IMR-90 (cell line): ENCODE measurements around the gene OR2T29. TPM values are rescaled to one million over a fixed set of nuclear protein-coding genes. Genes with fewer than 3 reads are reported as not detected.

Experiments used
- ATAC-seq: fragments of 200-7000 bp; cut with Tn5 transposase; 2 replicates; pipeline ENCODE4 v1.9.1; 2020; ENCODE audit warnings: low read depth, mild to moderate bottlenecking, moderate library complexity
- BruUV-seq: library from RNA; stranded (reverse); fragments of 400-500 nt; replicated peaks from 2 replicates; lab custom pipeline; 2021; lab: Mats Ljungman, UMichigan
- CTCF ChIA-PET: fragments of 300-600 bp; formaldehyde crosslinking; extraction: SDS; loops from one replicate; lab custom pipeline; 2021; ENCODE audit warnings: antibody characterized with exemption; lab: Yijun Ruan, JAX
- POLR2A ChIA-PET: fragments of 300-600 bp; sonication (Branson Sonifier 250); formaldehyde crosslinking; loops from one replicate; lab custom pipeline; 2022; ENCODE audit warnings: antibody characterized with exemption; ENCODE audit not compliant: unreplicated experiment; lab: Charles Lee
- DNase-seq: peaks from one replicate; pipeline ENCODE4 v3.0.0; 2013
- H2AFZ ChIP-seq: replicated peaks from 2 replicates; pipeline ENCODE3; 2013; ENCODE audit warnings: low read length, mild to moderate bottlenecking; ENCODE audit not compliant: poor library complexity
- H2AK5ac ChIP-seq: 2 replicates; pipeline ENCODE4 v1.6.1; 2013; ENCODE audit warnings: low read depth, low read length, inconsistent platforms
- H2AK9ac ChIP-seq: replicated peaks from 2 replicates; pipeline ENCODE3; 2013; ENCODE audit warnings: mild to moderate bottlenecking, low read depth, low read length, moderate library complexity; ENCODE audit not compliant: poor library complexity
- H2BK120ac ChIP-seq: 2 replicates; pipeline ENCODE4 v1.6.1; 2013; ENCODE audit warnings: low read depth, low read length, inconsistent platforms
- H2BK15ac ChIP-seq: 3 replicates; pipeline ENCODE4 v1.6.1; 2013; ENCODE audit warnings: low read depth, low read length, inconsistent platforms
- H2BK20ac ChIP-seq: 2 replicates; pipeline ENCODE4 v1.6.1; 2013; ENCODE audit warnings: low read depth, mild to moderate bottlenecking, inconsistent platforms, low read length, moderate library complexity
- H2BK5ac ChIP-seq: 2 replicates; pipeline ENCODE4 v1.6.1; 2013; ENCODE audit warnings: mild to moderate bottlenecking, low read depth, low read length, inconsistent platforms; ENCODE audit not compliant: poor library complexity, severe bottlenecking
- H3K14ac ChIP-seq: replicated peaks from 2 replicates; pipeline ENCODE4 v1.6.1; 2013; ENCODE audit warnings: low read depth, low read length, inconsistent platforms
- H3K18ac ChIP-seq: 2 replicates; pipeline ENCODE4 v1.6.1; 2013; ENCODE audit warnings: low read depth, low read length, control low read depth
- H3K23ac ChIP-seq: 2 replicates; pipeline ENCODE4 v1.6.1; 2013; ENCODE audit warnings: low read depth, low read length, inconsistent platforms
- H3K27ac ChIP-seq: 2 replicates; pipeline ENCODE4 v1.5.1; 2013; ENCODE audit warnings: mild to moderate bottlenecking, control low read depth, low read length; ENCODE audit not compliant: insufficient read depth
- H3K27me3 ChIP-seq: 2 replicates; pipeline ENCODE4 v1.6.1; 2013; ENCODE audit warnings: low read length; ENCODE audit not compliant: control insufficient read depth, insufficient read depth
- H3K36me3 ChIP-seq: 2 replicates; pipeline ENCODE4 v1.6.1; 2013; ENCODE audit warnings: low read length, mixed read lengths; ENCODE audit not compliant: control insufficient read depth, insufficient read depth
- H3K4ac ChIP-seq: 2 replicates; pipeline ENCODE4 v1.6.1; 2013; ENCODE audit warnings: low read depth, low read length, inconsistent platforms
- H3K4me1 ChIP-seq: 2 replicates; pipeline ENCODE4 v1.6.1; 2013; ENCODE audit warnings: low read length, mixed read lengths; ENCODE audit not compliant: control insufficient read depth, insufficient read depth
- H3K4me2 ChIP-seq: 2 replicates; pipeline ENCODE4 v1.6.1; 2013; ENCODE audit warnings: low read depth, mild to moderate bottlenecking, control low read depth, low read length, moderate library complexity
- H3K4me3 ChIP-seq: 2 replicates; pipeline ENCODE4 v1.5.1; 2013; ENCODE audit warnings: low read depth, mild to moderate bottlenecking, control low read depth, low read length, moderate library complexity; ENCODE audit not compliant: insufficient read depth
- H3K56ac ChIP-seq: 2 replicates; pipeline ENCODE4 v1.6.1; 2013; ENCODE audit warnings: low read length, inconsistent platforms; ENCODE audit not compliant: insufficient read depth; ENCODE audit errors: extremely low read depth
- H3K79me1 ChIP-seq, 2 experiments: 2 replicates each; pipeline ENCODE4 v1.6.1; 2013; ENCODE audit warnings: low read length in 2 of 2, inconsistent platforms in 1 of 2, low read depth in 1 of 2
- H3K9ac ChIP-seq: 2 replicates; pipeline ENCODE4 v1.6.1; 2013; ENCODE audit warnings: low read depth, low read length, control low read depth
- H3K9me1 ChIP-seq: 2 replicates; pipeline ENCODE4 v1.6.1; 2013; ENCODE audit warnings: low read length, inconsistent platforms; ENCODE audit not compliant: insufficient read depth
- H3K9me3 ChIP-seq: 2 replicates; pipeline ENCODE4 v1.6.1; 2013; ENCODE audit warnings: low read length; ENCODE audit not compliant: control insufficient read depth, insufficient read depth
- H4K20me1 ChIP-seq: 2 replicates; pipeline ENCODE4 v1.6.1; 2013; ENCODE audit warnings: low read length, inconsistent platforms; ENCODE audit not compliant: insufficient read depth
- H4K5ac ChIP-seq: 2 replicates; pipeline ENCODE4 v1.6.1; 2013; ENCODE audit warnings: mild to moderate bottlenecking, low read depth, low read length, control low read depth
- H4K8ac ChIP-seq, 2 experiments: 2 replicates each; pipeline ENCODE4 v1.6.1; 2013; ENCODE audit warnings: low read depth in 2 of 2, low read length in 2 of 2, control low read depth in 1 of 2, inconsistent platforms in 1 of 2
- H4K91ac ChIP-seq: 2 replicates; pipeline ENCODE4 v1.6.1; 2013; ENCODE audit warnings: low read depth, low read length, inconsistent platforms; ENCODE audit not compliant: insufficient read depth
- BHLHE40 ChIP-seq: fragments of 150-350 bp; IDR thresholded peaks from 2 replicates; pipeline ENCODE4 v1.6.1; 2016; ENCODE audit warnings: mild to moderate bottlenecking, low read depth, low read length
- CEBPB ChIP-seq: IDR thresholded peaks from 2 replicates; pipeline ENCODE4 v1.6.1; 2012; ENCODE audit warnings: low read depth, low read length, improper control_type of control experiment
- CHD1 ChIP-seq: IDR thresholded peaks from 2 replicates; pipeline ENCODE4 v1.6.1; 2012; ENCODE audit warnings: low read depth, low read length, improper control_type of control experiment
- CTCF ChIP-seq: conservative IDR thresholded peaks from 2 replicates; pipeline ENCODE4 v1.5.1; 2012; ENCODE audit warnings: mild to moderate bottlenecking, low read depth, low read length, improper control_type of control experiment
- ELK1 ChIP-seq: fragments of 150-350 bp; IDR thresholded peaks from 2 replicates; pipeline ENCODE4 v1.6.1; 2016; ENCODE audit warnings: low read depth, mild to moderate bottlenecking, low read length, moderate library complexity, borderline replicate concordance
- FOS ChIP-seq: fragments of 150-350 bp; IDR thresholded peaks from 2 replicates; pipeline ENCODE4 v1.6.1; 2016; ENCODE audit warnings: low read depth, low read length
- MAZ ChIP-seq: IDR thresholded peaks from 2 replicates; pipeline ENCODE4 v1.6.1; 2012; ENCODE audit warnings: low read depth, mild to moderate bottlenecking, low read length, improper control_type of control experiment, moderate library complexity, borderline replicate concordance
- NFE2L2 ChIP-seq: fragments of 150-350 bp; IDR thresholded peaks from 2 replicates; pipeline ENCODE4 v1.6.1; 2016; ENCODE audit warnings: low read depth, mild to moderate bottlenecking, low read length
- RAD21 ChIP-seq: IDR thresholded peaks from 2 replicates; pipeline ENCODE4 v1.6.1; 2012; ENCODE audit warnings: low read length, improper control_type of control experiment
- RCOR1 ChIP-seq: IDR thresholded peaks from 2 replicates; pipeline ENCODE4 v1.6.1; 2012; ENCODE audit warnings: mild to moderate bottlenecking, low read length, improper control_type of control experiment; ENCODE audit not compliant: insufficient replicate concordance
- RFX5 ChIP-seq: IDR thresholded peaks from 2 replicates; pipeline ENCODE4 v1.8.0; 2012; ENCODE audit warnings: low read depth, mild to moderate bottlenecking, low read length, moderate library complexity
- SMC3 ChIP-seq: fragments of 150-350 bp; IDR thresholded peaks from 2 replicates; pipeline ENCODE4 v1.6.1; 2016; ENCODE audit warnings: low read depth, mild to moderate bottlenecking, antibody characterized with exemption, low read length, moderate library complexity
- WGBS, 2 experiments: methylation state at CpG; one replicate each; pipeline versions ENCODE4 v1.1.5 to v1.1.7; 2013; ENCODE audit warnings: missing lambda C conversion rate in 2 of 2; ENCODE audit not compliant: insufficient read length in 1 of 2; ENCODE audit errors: extremely low coverage in 2 of 2; 5-methylcytosine and 5-hydroxymethylcytosine counted together
- dilution Hi-C: fragments of 300-500 bp; cut with HindIII; formaldehyde crosslinking; loops from one replicate; pipeline ENCODE4 v1.14.3; 2018; ENCODE audit warnings: low sequenced_read_pairs; ENCODE audit not compliant: unreplicated experiment
- in situ Hi-C: fragments of 300-500 bp; cut with MboI; formaldehyde crosslinking; loops from 3 replicates; pipeline ENCODE4 v1.14.3; 2019; ENCODE audit warnings: low sequenced_read_pairs, inconsistent platforms, mixed read lengths
- intact Hi-C: fragments of 100-400 bp; cut with micrococcal nuclease; formaldehyde crosslinking; loops from 2 replicates; pipeline ENCODE4 v1.10.0; 2022
- polyA plus RNA-seq, 3 experiments: library from polyadenylated mRNA; depleted of rRNA; stranded (reverse); fragments of >200 nt; gene quantifications; 2 replicates each; pipeline ENCODE4 v1.2.3, GENCODE V29; 2012; ENCODE audit warnings: low replicate concordance in 1 of 3
- total RNA-seq: library from RNA; depleted of rRNA; stranded (reverse); fragments of >200 nt; gene quantifications from 2 replicates; pipeline ENCODE4 v1.2.3, GENCODE V29; 2012

The OR2T29 gene
- total and polyA plus RNA-seq, 2 of the 4 experiments (the other 2 are of a cell fraction), result not detected

GRCh38 chr1:248521856-248522255, 40.7 kb downstream of the OR2T29 start:
- ATAC-seq (no peak), DNase-seq (no peak)
- BruUV-seq, result no TSS peak
- no peak overlapping the region for H2BK20ac ChIP-seq
- no peak overlapping the region for H3K9ac ChIP-seq
- H4K91ac ChIP-seq, result no peak overlapping the region
- H3K9me1 ChIP-seq, result no peaks in the 10 kb centered on the region
- WGBS, 2 experiments, result 66% methylated on average over 10 of the region's 12 CpGs; no CpG with 5 or more reads in 1 of the 2 experiments
- POLR2A ChIA-PET, result no interaction called here
- intact Hi-C loops, result no loop called here
- no peak overlapping the region for H2BK5ac ChIP-seq
- H3K4ac ChIP-seq, result no peak overlapping the region
- H3K4me3 ChIP-seq, result no peak overlapping the region
- peaks cover 12% of the 10 kb centered on the region; the same call in 1 of the 2 replicates for H3K9me3 ChIP-seq
- dilution Hi-C loops, result no loop called here
- H2BK15ac ChIP-seq, result no peak overlapping the region
- H3K79me1 ChIP-seq, result no peaks in the 10 kb centered on the region
- H4K20me1 ChIP-seq, result no peaks in the 10 kb centered on the region
- no peak overlapping the region for H3K18ac ChIP-seq
- H2BK120ac ChIP-seq, result no peak overlapping the region
- H3K4me1 ChIP-seq, result no peaks in the 10 kb centered on the region
- H3K27me3 ChIP-seq, result no peaks in the 10 kb centered on the region
- no peak overlapping the region for H3K4me2 ChIP-seq
- no peak overlapping the region for H4K8ac ChIP-seq
- no peak overlapping the region for H3K14ac ChIP-seq
- TF ChIP-seq CEBPB (no peak), SMC3 (no peak), CHD1 (no peak), FOS (no peak), NFE2L2 (no peak), ELK1 (no peak), RCOR1 (no peak), MAZ (no peak), RFX5 (no peak), CTCF (no peak), BHLHE40 (no peak), RAD21 (no peak)
- in situ Hi-C loops, result no loop called here
- H3K27ac ChIP-seq, result no peak overlapping the region
- CTCF ChIA-PET, result no interaction called here
- no peak overlapping the region for H4K5ac ChIP-seq
- H3K56ac ChIP-seq, result no peak overlapping the region
- no peaks in the 10 kb centered on the region for H3K36me3 ChIP-seq
- no peak overlapping the region for H3K23ac ChIP-seq
- H2AK9ac ChIP-seq, result no peak overlapping the region
- H2AK5ac ChIP-seq, result no peak overlapping the region
- no peak overlapping the region for H2AFZ ChIP-seq
